SK-N-SH treated with all-trans-retinoic acid at 6 μM for 48 hours (cell line): ENCODE measurements around the gene PSD.

Experiments used
- ATAC-seq: fragments of 200-7000 bp; cut with Tn5 transposase; 3 replicates; pipeline ENCODE4 v1.9.1; 2020; ENCODE audit warnings: mild to moderate bottlenecking, moderate library complexity
- ARNTL ChIP-seq: fragments of 450-650 bp; formaldehyde crosslinking; IDR thresholded peaks from 2 replicates; pipeline ENCODE4 v1.5.0; 2020; ENCODE audit warnings: low read depth, mild to moderate bottlenecking, moderate library complexity, borderline replicate concordance
- CSDC2 ChIP-seq: fragments of 250-450 bp; sonication (Bioruptor Pico); IDR thresholded peaks from 2 replicates; pipeline ENCODE4 v1.5.0; 2020; ENCODE audit warnings: mild to moderate bottlenecking, moderate library complexity
- CSRNP3 ChIP-seq: fragments of 250-450 bp; sonication (Bioruptor Pico); IDR thresholded peaks from 2 replicates; pipeline ENCODE4 v1.5.1; 2021; ENCODE audit warnings: mild to moderate bottlenecking, moderate library complexity
- ESRRG ChIP-seq: fragments of 250-450 bp; sonication (Bioruptor Pico); IDR thresholded peaks from 2 replicates; pipeline ENCODE4 v1.6.1; 2021; ENCODE audit warnings: mild to moderate bottlenecking
- GLIS3 ChIP-seq: fragments of 250-450 bp; sonication (Bioruptor Pico); IDR thresholded peaks from 2 replicates; pipeline ENCODE4 v1.5.0; 2020; ENCODE audit warnings: mild to moderate bottlenecking, moderate library complexity
- PATZ1 ChIP-seq: fragments of 250-450 bp; sonication (Bioruptor Pico); IDR thresholded peaks from 2 replicates; pipeline ENCODE4 v1.8.0; 2020; ENCODE audit warnings: mild to moderate bottlenecking, moderate library complexity, borderline replicate concordance
- POU6F1 ChIP-seq: fragments of 250-450 bp; sonication (Bioruptor Pico); IDR thresholded peaks from 2 replicates; pipeline ENCODE4 v1.8.0; 2021; ENCODE audit warnings: low read depth, mild to moderate bottlenecking, moderate library complexity, borderline replicate concordance
- PPARA ChIP-seq: fragments of 250-450 bp; sonication (Bioruptor Pico); IDR thresholded peaks from 2 replicates; pipeline ENCODE4 v1.5.0; 2020; ENCODE audit warnings: mild to moderate bottlenecking, borderline replicate concordance
- RARB ChIP-seq: fragments of 250-450 bp; sonication (Bioruptor Pico); IDR thresholded peaks from 2 replicates; pipeline ENCODE4 v1.8.0; 2021; ENCODE audit warnings: mild to moderate bottlenecking, moderate library complexity
- SNAI2 ChIP-seq: fragments of 250-450 bp; sonication (Bioruptor Pico); IDR thresholded peaks from 2 replicates; pipeline ENCODE4 v1.5.0; 2020; ENCODE audit warnings: mild to moderate bottlenecking, moderate library complexity
- TCF4 ChIP-seq: fragments of 250-450 bp; sonication (Bioruptor Pico); IDR thresholded peaks from 2 replicates; pipeline ENCODE4 v1.8.0; 2021; ENCODE audit warnings: mild to moderate bottlenecking, moderate library complexity, borderline replicate concordance
- TOX ChIP-seq: fragments of 250-450 bp; sonication (Bioruptor Pico); IDR thresholded peaks from 2 replicates; pipeline ENCODE4 v1.8.0; 2021; ENCODE audit warnings: mild to moderate bottlenecking, moderate library complexity, borderline replicate concordance
- TSHZ2 ChIP-seq: fragments of 250-450 bp; sonication (Bioruptor Pico); IDR thresholded peaks from 2 replicates; pipeline ENCODE4 v1.5.0; 2020; ENCODE audit warnings: mild to moderate bottlenecking, moderate library complexity
- ZC3H10 ChIP-seq: fragments of 250-450 bp; sonication (Bioruptor Pico); IDR thresholded peaks from 2 replicates; pipeline ENCODE4 v1.5.1; 2021; ENCODE audit warnings: mild to moderate bottlenecking, moderate library complexity
- ZFP3 ChIP-seq: fragments of 250-450 bp; sonication (Bioruptor Pico); IDR thresholded peaks from 2 replicates; pipeline ENCODE4 v1.5.0; 2020; ENCODE audit warnings: mild to moderate bottlenecking, moderate library complexity
- ZFP30 ChIP-seq: fragments of 450-650 bp; formaldehyde crosslinking; IDR thresholded peaks from 2 replicates; pipeline ENCODE4 v1.5.0; 2022; ENCODE audit warnings: mild to moderate bottlenecking, moderate library complexity
- ZNF565 ChIP-seq: fragments of 450-650 bp; formaldehyde crosslinking; conservative IDR thresholded peaks from 2 replicates; pipeline ENCODE4 v1.5.0; 2020; ENCODE audit warnings: low read depth, mild to moderate bottlenecking, moderate library complexity
- ZNF70 ChIP-seq: fragments of 450-650 bp; formaldehyde crosslinking; IDR thresholded peaks from 2 replicates; pipeline ENCODE4 v1.5.0; 2020; ENCODE audit warnings: mild to moderate bottlenecking, moderate library complexity
- ZNF8 ChIP-seq: fragments of 450-650 bp; formaldehyde crosslinking; IDR thresholded peaks from 2 replicates; pipeline ENCODE4 v1.5.0; 2020; ENCODE audit warnings: mild to moderate bottlenecking, moderate library complexity

Gene PSD

GRCh38 chr10:102437515-102437914 is 18.9 kb upstream of the PSD start:
- no peak for TF ChIP-seq ZNF565 (CRISPR knock-in tag)
- TF ChIP-seq TCF4 (CRISPR knock-in tag) = no peak
- no peak for TF ChIP-seq ZNF70 (CRISPR knock-in tag)
- no peak for TF ChIP-seq TSHZ2 (CRISPR knock-in tag)
- TF ChIP-seq, all 23 proteins: peak for 0
- no peak for ATAC-seq

- TF ChIP-seq TCF4 (CRISPR knock-in tag) = no peak
- no peak for TF ChIP-seq POU6F1 (CRISPR knock-in tag)
- no peak for TF ChIP-seq ZFP30 (CRISPR knock-in tag)
- TF ChIP-seq TSHZ2 (CRISPR knock-in tag) = no peak
- no peak for TF ChIP-seq ZNF8 (CRISPR knock-in tag)
- TF ChIP-seq CSDC2 (CRISPR knock-in tag) = no peak
- TF ChIP-seq GLIS3 (CRISPR knock-in tag) = no peak
- TF ChIP-seq SNAI2 (CRISPR knock-in tag) = no peak
- TF ChIP-seq TOX (CRISPR knock-in tag) = no peak
- TF ChIP-seq PATZ1 = no peak
- TF ChIP-seq ZNF565 (CRISPR knock-in tag) = no peak
- ATAC-seq = no peak
Observed at GRCh38 chr10:102436312-102436711, 17.7 kb upstream of the PSD start.

- no peak for ATAC-seq
- TF ChIP-seq TSHZ2 (CRISPR knock-in tag) (no peak), GLIS3 (CRISPR knock-in tag) (no peak), SNAI2 (CRISPR knock-in tag) (no peak), ZFP30 (CRISPR knock-in tag) (no peak), ESRRG (CRISPR knock-in tag) (no peak), ARNTL (no peak), TCF4 (CRISPR knock-in tag) (no peak), ZFP3 (CRISPR knock-in tag) (no peak), ZNF8 (CRISPR knock-in tag) (no peak), POU6F1 (CRISPR knock-in tag) (no peak), ZNF565 (CRISPR knock-in tag) (no peak), ZC3H10 (CRISPR knock-in tag) (no peak), CSRNP3 (CRISPR knock-in tag) (no peak), CSDC2 (CRISPR knock-in tag) (no peak), RARB (no peak), PPARA (CRISPR knock-in tag) (no peak), ZNF70 (CRISPR knock-in tag) (no peak)
Observed at GRCh38 chr10:102435529-102436233, 17.1 kb upstream of the PSD start.
